ENCODE measurements around the gene LCOR.
"Not testable (repeated sequence)": the region's sequence is repeated elsewhere in the genome, so short reads cannot be mapped to it uniquely, and the experiment has no call there.

Gene LCOR

DNA sequence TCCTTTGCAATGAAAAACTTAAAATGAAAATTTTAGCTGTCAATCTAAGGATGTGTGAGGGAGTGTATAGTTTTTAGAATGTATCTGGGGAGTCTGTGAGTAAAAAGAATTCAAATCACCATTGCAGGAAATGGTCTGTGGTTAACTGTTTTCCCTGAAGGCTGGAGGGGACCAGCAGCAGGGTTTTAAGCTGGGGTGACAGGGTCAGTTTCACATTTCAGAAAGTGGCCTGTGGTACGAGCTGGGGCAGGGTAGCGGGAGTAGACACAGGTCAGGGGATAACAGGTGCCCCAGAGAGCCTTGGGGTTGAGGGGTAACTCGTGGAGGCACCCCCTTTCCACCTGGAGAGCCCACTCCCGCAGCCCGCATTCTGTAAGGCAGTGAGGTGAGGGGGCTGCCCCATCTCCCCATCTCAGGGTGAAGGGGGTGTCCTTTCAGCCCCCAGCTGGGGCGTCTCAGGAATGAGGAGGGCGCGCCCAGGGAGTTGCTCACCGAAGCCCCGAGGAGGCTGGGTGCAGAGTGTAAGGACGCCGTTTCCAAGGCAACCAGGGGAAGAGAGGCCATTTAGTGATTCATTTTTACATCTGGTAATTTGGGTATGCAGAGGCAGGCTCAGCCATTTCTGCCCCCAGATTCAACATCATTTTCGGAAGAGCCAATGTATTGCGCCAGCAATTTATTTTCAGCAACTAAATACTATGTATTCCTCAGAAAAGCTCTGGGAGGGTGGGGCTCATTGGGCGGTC lies 184.8 kb downstream of the LCOR start:
- no peak for DNase-seq

DNA sequence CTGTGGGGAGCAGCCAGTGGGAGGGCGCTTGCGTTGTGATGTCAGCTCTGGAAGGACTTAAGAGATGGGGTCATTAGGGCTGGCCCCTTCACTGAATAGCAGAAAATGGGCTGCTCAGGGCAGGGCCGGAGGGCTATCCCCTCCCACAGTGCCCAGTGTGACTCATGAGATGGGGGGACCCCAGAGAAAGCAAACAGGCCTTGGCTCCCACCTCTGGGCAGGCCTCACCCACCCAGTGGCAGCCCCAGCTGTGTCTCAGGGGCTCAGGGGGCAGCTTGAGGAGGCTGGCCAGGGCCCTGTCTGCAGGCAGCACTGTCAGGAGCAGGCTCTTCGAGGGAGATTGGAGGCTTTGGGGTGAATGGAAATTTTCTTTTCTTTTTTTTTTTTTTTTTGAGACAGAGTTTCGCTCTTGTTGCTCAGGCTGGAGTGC lies 185.4 kb downstream of the LCOR start:
- no peak for DNase-seq

DNA sequence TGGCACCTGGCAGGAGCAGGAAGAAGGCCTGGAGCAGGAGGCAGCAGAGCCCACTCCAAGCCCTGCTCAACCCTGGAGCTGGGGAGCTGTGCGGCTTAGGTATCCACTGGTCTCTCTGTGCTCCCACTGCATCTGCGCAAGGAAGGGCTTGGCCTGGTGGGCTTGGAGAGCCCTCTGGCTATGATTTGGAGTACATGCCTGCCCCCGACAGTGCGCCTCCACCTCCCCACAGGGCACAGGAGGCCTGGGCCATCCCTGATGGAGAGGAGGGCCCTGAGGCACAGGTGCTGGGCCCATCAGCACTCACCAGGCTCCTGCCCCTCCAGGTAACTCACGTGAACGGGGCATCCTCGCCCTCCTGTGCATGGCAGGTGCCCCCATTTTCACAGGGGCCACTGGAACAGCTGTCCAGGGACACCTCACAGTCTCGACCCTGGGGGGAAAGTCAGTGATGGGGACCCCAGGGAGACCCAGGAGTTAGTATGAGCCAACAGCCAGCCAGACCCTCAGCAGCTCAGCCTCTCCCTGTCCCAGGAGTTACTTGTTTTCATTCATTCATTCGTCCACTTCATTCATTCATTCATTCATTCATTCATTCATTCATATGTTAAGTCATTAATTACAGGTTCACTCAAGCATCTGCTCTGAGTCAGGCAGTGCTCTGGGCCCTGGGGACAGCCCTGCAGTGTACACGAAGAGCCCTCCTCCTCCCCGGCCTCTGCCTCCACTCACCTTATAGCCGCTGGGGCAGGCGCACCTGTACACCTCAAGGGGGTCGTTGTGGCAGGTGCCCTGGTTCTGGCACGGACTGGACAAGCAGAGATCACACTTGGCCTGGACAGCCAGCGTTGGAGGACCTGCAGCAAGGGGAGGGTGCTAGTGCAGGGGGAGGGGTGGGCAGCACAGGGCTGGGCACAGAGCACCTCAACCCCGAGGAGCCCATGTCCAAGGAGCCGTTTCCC lies 186.4 kb downstream of the LCOR start:
- DNase-seq: no peak

DNA sequence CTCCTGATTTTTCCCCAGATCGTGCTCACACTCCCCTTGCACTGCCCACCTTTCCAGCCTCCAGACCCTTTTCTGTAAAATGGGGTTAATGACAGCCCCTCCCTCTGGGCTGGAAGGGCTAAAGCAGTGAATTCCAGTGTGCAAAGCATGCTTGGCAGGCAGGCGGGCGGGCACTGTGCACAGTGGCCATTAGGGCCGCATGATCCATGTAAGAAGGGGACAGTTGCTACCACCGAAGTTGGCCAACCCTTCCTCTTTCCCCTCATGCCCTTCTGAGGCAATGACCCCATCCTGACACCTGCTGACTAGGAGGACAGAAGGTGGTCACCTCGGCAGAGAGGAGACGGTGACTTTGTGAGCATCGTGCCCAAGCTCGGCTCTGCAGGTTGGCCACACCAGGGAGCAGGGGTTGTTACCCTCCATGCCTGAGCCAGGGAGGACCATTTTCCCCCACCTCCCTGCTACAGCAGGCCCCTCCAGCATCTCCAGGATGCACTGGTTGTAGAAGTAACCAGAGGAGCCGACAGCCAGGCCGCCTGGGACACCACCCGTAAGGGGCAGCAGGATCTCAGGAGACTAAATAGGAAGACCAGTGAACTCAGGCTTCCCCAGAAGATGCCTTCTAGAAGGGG lies 187.2 kb downstream of the LCOR start:
- no peak for DNase-seq

DNA sequence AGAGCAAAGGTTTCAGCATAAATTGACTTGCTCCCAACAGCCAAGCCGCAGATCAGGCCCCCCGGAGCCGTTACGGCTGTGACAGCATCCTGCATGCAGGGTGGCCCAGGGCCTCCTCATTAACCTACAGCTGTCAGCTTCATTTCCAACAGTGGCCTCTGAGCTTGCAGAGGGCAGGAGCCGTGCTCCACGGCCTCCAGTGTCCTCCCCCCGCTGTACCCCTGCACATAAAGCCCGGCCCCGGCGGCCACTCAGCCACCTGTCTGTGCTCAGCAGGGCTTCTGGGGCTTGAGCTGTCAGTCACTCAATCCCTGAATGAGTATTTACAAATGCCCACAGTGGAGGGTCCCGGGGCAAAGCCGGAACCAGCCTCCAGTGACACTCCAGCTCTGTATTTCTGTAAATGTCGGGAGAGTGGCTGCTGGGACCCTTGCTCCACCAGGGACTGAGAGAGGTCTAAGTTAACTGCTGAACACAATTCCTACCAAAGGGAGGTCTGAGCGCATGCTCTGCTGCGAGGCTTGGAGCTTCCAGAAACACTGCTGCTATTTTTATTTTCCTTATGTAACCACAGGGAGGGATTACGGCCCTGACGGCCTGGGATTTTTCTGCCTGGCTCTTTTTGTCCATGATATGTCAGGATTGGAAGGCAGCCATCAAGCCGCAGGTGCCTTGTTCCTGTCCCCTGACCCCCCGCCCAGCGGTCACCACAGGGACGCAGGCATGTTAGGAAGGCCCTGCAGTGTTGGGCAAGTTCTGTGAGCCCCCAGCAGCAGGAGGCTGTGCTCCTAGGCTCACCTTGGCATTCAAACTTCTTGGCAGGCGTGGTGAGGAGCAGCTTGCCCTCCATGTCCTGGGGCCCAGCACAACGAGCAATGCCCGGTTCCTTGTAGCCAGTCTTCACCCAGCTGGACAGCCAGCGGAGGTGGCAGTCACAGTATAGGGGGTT lies 188.6 kb downstream of the LCOR start:
- no peak for DNase-seq

DNA sequence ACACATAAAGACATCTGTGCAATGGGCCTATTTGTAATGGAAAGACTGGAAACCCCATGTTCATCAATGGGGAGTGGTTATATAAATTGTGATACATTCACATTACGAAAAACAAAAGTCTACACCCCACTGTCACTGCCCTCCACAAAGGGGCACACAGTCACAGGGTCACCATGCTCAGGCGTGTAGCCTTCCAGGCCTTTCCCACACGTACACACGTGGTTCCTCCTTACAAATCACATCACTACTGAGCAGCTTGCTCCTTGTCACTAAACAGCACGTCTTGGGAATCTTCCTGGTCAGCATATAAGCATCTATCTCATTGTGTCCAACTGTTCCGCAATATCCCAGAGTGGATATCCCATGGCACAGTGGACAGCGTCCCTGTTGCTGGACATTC lies 190.5 kb downstream of the LCOR start:
- no peak for DNase-seq

DNA sequence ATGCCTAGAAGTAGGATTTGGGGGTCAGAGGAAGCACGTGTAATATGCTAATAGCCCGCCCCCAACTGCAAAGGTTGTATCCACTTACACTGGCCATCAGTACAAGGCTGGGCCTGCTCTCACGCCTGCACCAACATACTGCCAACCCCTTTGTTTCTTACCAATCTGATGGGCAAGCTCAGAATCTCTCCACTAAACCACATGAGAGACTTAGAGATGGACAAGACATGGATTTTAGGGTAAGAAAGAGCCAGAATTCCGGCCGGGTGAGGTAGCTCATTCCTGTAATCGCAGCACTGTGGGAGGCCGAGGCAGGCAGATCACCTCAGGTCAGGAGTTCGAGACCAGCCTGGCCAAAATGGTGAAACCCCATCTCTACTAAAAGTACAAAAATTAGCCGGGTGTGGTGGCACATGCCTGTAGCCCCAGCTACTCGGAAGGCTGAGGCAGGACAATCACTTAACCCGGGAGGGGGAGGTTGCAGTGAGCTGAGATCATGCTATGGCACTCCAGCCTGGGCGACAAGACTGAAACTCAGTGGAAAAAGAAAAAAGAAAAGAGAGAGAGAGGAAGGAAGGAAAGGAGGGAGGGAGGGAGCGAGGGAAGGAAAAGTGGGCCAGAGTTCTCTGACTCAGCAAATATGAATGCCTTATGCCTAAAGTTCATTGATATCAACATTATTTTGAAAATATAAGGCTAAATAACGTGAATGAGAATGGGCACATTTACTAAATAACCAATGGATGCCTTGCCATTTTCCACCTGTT lies 191.5 kb downstream of the LCOR start:
- no peak for DNase-seq

DNA sequence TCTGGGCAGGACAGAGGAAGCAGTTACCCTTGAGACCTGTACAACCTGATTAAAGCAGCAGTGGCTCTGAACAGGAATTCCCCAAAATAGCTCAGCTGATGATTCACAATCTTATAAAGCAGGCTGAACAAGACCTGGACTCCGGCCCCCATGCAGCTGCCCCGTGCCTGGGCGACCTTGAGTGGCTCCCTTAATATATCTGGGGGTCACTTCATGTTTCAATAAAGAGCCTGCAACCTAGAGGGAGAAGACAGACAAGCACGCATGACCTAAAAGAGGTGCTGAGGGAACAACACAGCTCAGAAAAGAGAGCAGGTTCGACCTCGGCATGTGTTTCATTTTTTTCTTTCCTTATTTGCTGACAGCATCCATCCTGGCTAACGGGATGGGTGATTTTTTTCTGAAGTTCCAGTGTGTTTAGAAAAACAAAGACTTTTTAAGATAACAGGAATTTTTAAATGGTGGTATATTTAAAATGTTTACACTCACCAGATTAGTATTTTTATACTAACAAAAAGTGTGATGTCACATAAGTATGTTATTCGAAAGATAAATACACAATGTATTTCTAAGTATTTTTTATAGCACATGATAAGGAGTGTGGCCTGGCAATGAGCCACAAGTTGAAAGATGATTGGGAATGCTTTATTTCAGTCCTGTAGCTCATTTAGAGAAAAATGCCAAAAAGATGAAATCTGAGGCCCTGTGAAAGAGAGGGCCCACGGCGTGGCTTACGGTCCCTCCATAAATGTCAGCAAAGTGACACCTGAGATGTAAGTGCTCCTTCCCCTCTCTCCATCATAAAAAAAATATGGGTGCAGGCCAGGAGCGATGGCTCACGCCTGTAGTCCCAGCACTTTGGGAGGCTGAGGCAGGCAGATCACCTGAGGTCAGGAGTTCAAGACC lies 192.3 kb downstream of the LCOR start:
- DNase-seq: no peak

DNA sequence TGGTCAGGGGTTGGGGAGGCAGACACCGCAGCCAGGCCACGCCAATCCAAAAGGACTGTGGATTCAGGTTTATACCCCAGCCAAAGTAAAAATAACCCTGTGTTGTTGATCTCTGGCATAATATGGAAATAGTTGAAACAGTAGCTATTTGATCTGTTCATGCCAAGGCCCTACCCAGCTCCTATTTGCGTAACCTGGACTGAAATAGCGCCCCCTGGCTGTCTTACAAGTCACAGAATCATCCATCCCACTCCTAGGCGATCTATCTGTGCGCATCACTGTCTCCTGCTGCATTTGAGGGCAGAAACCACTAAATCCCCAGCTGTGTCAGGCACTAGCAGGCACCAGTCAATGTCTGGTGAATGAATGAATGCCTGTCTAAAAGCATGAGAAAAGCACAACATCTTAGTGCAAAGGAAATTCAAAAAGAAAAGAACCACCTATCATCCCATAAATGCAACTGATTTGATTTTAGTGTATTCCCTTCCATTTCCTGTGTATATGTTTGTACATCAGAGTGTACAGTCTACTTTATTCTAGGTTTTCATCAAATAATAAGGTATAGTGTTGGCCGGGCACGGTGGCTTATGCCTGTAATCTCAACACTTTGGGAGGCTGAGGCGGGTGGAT lies 193.6 kb downstream of the LCOR start:
- peak; percentile 30 for DNase-seq

DNA sequence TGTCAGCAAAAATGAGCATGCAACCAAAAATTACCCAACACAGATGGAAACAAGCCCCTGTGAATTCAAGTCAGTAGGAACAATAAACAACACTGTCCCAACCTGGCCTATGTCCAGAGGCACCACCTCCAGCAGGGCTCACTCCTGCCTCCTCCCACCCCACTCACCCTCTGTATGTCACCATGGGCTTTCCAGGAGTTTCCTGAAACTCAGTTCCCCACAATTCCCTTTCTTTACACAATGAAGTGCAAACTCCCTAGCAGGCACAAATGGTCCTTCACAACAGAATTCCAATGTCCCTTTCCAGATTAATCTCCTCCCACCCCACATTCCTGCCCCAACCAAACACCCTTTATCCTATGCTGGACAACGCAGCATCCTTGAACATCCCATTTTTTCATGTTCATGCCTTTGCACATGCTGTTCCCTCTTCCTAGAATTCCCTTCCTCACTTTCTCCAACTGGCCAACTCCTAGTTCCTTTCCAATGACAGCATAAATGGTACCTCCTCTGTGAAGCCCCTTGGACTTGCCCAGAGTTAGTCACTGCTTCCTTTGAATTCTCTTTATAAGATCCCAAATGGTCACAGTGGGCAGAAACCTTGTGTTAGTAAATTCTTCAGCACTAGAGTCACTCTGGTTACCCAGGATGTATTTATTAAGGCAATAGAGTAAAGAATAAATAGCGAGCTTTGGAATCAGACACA lies 196.2 kb downstream of the LCOR start:
- DNase-seq: no peak

DNA sequence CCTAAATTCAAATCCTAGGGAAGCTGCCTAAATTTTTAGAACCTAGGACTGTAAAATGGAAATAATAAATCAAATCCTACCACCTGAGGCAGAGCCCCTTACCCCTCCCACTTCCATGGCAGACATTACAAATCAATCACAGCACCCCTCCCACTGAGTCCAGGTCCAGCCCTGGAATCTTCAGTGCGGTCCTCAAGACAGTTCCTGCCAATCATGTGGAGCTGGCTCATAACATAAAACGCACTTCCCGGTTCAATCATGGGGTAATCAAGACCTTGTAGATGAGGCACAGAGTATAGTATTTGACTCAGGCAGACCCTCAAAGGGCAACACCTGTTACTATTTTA lies 196.7 kb downstream of the LCOR start:
- DNase-seq: no peak

DNA sequence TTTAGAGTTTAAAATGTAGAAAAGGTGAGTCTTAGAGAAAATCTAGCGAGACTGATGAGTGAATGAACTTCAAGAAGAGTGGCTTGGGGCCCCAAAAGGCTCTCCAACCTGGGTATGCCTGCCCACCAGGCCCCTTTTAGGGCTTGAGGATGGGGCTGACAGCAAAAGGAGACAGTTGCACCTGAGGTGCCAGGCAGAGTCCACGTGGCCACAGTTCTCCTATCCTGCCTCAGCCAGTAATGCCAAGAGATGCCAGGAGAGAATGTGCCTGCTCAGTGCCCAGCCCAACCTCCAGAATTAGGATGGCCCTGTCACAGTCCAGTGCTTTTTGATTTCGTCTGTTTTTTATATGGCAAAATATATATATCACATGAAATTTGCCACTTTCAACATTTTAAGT lies 197.2 kb downstream of the LCOR start:
- DNase-seq: no peak

DNA sequence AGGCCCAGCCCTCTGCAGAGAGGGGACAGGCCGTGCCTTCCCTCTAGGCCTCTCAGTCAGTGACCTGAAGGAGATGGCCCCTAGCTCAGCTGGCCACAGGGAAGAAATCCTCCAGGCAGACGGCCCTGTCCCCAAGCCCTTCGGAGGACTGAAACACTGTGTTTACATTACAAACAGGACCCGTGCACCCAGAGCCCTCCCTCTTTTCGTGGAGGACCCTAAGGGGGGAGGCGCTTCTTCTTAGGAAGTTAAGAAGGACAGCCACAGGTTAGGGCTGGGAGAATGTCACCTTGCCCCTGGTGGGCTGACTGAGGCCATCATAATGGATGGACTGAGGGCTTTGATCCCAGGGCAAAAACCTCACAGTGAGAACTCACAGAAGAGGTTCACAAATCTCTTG lies 198.8 kb downstream of the LCOR start:
- no peak for DNase-seq

DNA sequence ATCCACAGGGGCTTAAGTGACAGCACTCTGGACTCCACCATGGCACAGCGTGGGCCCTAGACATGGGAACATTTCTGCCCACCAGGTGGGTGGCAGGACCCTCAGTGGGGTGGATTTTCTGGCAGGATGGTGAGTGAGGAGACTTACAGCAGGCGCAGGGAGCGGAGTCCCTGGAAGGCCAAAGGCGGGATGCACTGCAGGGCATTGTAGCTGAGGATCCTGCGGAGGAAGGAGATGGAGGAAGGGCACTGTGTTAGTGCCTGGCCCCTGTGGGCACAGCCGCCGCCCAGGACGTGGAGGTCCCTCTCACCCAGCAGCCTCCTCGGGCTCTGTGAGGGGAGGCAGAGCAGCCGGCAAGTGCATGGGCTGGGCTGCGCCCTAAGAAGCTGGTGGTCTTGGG lies 199.4 kb downstream of the LCOR start:
- no peak for DNase-seq

DNA sequence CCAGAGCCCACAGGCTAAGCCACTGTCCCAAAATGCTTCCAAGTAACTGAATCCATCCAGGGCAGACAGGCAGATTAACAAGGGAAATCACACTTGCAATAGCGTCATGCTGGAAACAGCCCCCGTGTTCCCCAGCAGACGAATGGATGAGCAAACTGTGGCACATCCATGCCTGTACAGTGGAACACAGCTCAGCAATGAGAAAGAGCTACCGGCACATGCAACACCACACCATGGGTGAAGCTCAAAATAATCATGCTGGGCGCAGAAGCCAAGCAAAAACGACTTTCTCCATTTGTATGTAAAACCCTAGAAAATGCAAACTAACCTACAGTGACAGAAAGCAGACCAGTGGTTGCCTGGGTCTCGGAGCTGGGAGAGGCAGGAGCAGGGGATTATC lies 200.5 kb downstream of the LCOR start:
- DNase-seq: no peak

DNA sequence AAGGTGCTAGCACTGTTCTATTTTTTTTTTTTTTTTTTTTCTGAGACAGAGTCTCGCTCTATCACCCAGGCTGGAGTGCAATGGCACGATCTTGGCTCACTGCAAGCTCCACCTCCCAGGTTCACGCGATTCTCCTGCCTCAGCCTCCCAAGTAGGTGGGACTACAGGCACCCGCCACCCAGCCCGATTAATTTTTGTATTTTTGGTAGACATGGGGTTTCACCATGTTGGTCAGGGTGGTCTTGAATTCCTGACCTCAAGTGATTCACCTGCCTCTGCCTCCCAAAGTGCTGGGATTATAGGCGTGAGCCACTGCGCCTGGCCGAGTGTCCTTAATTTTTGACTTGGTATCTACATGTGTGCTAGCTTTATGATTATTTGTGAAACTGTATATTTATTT lies 201.7 kb downstream of the LCOR start:
- DNase-seq: not testable (repeated sequence)

DNA sequence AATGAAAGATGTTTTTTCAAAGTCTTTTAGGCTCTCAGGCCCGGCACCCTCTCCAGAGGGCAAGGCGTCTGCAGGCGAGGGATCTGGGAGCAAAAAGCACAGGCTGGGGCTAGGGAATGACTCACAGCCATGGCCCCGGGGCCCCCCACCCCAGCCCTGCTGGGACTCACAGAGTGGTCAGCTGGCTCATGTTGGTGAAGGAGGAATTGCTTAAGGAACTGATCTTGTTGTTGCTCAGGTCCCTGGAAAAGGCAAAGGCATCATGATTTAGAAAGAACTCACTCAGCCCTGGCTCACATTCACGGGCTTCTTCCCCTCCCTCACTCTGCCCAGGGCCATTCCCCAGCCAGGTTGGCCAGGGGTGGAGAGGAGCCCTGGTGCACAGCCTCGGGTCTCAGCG lies 202.2 kb downstream of the LCOR start:
- no peak for DNase-seq

DNA sequence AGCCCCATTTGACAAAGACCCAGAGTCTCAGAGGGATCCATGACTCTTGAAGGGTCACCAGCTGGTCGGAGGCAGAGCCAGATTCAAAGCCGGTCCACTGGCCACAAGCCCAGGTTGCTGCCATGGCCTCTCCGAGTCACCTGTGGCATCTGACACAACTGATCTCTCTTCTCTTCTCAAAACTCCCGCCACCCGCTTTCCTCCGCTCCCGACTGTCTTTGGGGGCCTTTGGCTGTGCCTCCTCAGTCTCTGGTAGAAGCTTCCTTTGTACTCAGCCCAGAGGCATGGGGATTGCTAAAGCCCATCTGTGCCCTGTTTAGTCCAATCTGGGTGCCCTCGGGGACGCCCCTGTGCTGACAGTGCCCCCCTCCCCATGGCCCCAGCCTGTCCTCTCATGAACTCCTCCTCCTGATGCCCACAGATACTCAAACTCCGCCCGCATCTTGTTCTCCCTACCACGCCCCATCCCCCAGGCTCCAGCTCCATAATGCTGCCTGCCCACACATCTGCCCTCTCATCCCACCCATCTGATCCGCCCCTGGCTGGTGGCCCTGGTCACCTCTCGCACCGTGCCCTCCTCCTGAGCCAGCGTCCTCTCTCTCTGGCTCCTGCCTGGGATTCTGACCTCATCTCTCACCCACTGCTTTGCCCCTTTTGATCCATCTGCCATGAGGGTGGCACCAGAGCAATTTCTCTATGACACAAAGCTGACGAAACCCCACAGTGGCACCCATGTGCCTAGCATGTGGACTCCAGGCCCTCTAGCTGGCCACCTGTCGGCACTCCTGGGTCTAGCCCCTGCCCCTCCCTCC lies 203.1 kb downstream of the LCOR start:
- no peak for DNase-seq
